Posterior vena cava (tissue), 2 donors: ENCODE results near the gene PYROXD2. TPM values are rescaled to one million over a fixed set of nuclear protein-coding genes. Genes with fewer than 3 reads are reported as not detected.
A peak's percentile ranks its signal among the peaks of the same experiment; 100 is the strongest.
"Not testable (repeated sequence)": the region's sequence is repeated elsewhere in the genome, so short reads cannot be mapped to it uniquely, and the experiment has no call there.

Experiments
- DNase-seq: peaks from one replicate; pipeline ENCODE4 v3.0.0-alpha.2; 2020; ENCODE audit warnings: low spot score
- intact Hi-C, 2 donors: fragments of 100-400 bp; cut with DNase I; formaldehyde crosslinking; loops; one replicate each; pipeline versions ENCODE4 v1.14.1 to v1.14.2; 2022 to 2023
- microRNA-seq, 2 donors: library from miRNA; unstranded; fragments of <30 nt; microRNA quantifications; one replicate each; pipeline ENCODE4 v1.2.0, GENCODE V29; 2020 to 2021; ENCODE audit warnings: borderline microRNAs expressed in 2 of 2
- total RNA-seq, 2 donors: library from RNA; stranded (reverse); fragmentation: NEBNext Ultra II Directional; extraction: Animal tissue kit (Norgen Biotek cat#: 25700); gene quantifications; one replicate each; pipeline ENCODE4 v1.2.1, GENCODE V29; 2021
- donor health status: DM: yes; HTN: yes; CAD: no.
- donor health status: DM: yes; HTN: yes; CAD: no.

The PYROXD2 gene
- total RNA-seq, 2 donors from 2014 or later = 7.0 to 9.6 TPM

- intact Hi-C loops = no loop called here
- DNase-seq = peak; percentile 86
Measured at GRCh38 chr10:98349508-98349922, 65.5 kb downstream of the PYROXD2 start.

- intact Hi-C loops = no loop called here
- DNase-seq = no peak
Measured at GRCh38 chr10:98346847-98347246, 68.1 kb downstream of the PYROXD2 start.

- intact Hi-C loops = no loop called here
- peak; percentile 97 for DNase-seq
Measured at GRCh38 chr10:98344589-98345038, 70.4 kb downstream of the PYROXD2 start.

- DNase-seq, intact Hi-C loops: not testable (repeated sequence)
Measured at GRCh38 chr10:98341701-98342100, 73.3 kb downstream of the PYROXD2 start.

- intact Hi-C loops = no loop called here
Measured at GRCh38 chr10:98340940-98341310, 74.1 kb downstream of the PYROXD2 start.

GRCh38 chr10:98340261-98340939, 74.6 kb downstream of the PYROXD2 start:
- DNase-seq = no peak
- intact Hi-C loops = no loop called here

More at GRCh38 chr10:98340940-98341310, 74.1 kb downstream of the PYROXD2 start:
- no peak for DNase-seq

GRCh38 chr10:98339799-98340198, 75.2 kb downstream of the PYROXD2 start:
- intact Hi-C loops = no loop called here

GRCh38 chr10:98338896-98339295, 76.1 kb downstream of the PYROXD2 start:
- DNase-seq = no peak
- intact Hi-C loops = no loop called here

More at GRCh38 chr10:98339799-98340198, 75.2 kb downstream of the PYROXD2 start:
- DNase-seq = no peak

- DNase-seq = peak; percentile 86
Measured at GRCh38 chr10:98338318-98338717, 76.7 kb downstream of the PYROXD2 start.

GRCh38 chr10:98337484-98337883, 77.5 kb downstream of the PYROXD2 start:
- intact Hi-C loops = no loop called here

More at GRCh38 chr10:98338318-98338717, 76.7 kb downstream of the PYROXD2 start:
- intact Hi-C loops = no loop called here

More at GRCh38 chr10:98337484-98337883, 77.5 kb downstream of the PYROXD2 start:
- DNase-seq = no peak

Small RNAs within 50 kb of the gene (microRNA-seq; reads per million reads assigned to microRNA genes)
- gene MIR1287 (105 to 125 reads per million in 2 donors), gene MIR4685 (0 to 3.4 reads per million in 2 donors)

Other genes with a start within 250 kb of the PYROXD2 start
- 10 to 100 TPM in 1 of 2 donors, 1 to 10 TPM in 1; 7.6 to 10.9 TPM for gene LOXL4, start 147.0 kb downstream of the PYROXD2 start, total RNA-seq
- 10 to 100 TPM; 53.2 to 60.8 TPM for gene HPS1, start 31.8 kb upstream of the PYROXD2 start, total RNA-seq